ENCODE data around the gene ZRANB1. TPM values are rescaled to one million over a fixed set of nuclear protein-coding genes. Genes with fewer than 3 reads are reported as not detected.

ZRANB1 gene
- total and polyA plus RNA-seq, 2 of the 4 experiments (the other 2 are of a cell fraction), result 11.2 to 24.7 TPM

DNA sequence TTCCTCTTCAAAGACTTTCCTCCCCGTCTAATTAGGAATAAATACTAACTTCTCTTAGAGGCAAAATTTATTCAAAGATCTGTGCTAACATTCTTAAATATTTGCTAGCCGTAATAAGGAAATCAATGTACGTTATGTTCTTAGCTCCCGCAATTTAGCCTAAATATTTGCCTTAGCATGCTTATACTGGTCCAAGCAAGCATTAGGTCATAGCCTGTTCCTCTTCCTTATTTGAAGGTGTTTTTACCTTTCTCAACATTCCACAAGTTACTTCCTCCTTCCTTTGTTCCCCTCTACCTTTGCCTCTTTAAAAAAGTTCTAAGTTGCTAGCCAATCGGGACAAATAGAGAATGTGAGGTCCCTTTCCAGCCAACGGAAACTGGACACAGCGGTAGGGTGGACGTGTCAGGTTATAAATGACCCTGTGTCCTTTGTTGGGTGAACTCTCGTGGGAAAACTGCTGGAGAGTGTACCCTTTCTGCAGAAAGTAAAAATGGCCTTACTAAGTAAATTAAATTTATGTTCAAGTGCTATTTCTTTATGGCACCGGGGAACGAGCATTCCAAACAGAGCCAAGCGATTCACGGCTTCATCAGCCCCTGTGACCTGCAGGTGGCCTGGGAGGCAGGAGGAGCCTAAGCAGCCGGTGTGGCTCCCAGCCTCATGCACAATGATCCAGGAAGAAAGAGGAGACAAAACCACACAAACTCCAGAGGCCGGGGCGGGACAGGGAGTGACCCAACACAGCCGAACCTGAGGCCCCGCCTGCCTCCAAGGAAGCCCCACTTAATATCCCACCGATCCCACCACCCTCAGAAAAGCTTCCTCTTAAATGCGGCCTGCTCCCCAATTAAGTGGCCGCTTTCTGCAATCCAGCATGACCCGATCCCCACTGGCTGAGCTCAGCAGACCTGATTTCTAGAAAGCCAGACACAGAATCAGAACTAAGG is 67.0 kb downstream of the ZRANB1 start:
- Histone ChIP-seq H3K27me3 (ENCODE audit: control insufficient read depth, insufficient read depth, low read length) (no peaks in the 10 kb centered on the region), H3K9ac (ENCODE audit: low read depth, low read length) (no peak overlapping the region), H3K9me3 (ENCODE audit: control insufficient read depth, insufficient read depth, low read length) (no peaks in the 10 kb centered on the region), H4K8ac (ENCODE audit: low read depth in 2 of 2, low read length in 2 of 2) (no peak overlapping the region), H3K27ac (ENCODE audit: insufficient read depth, low read length) (no peak overlapping the region), H3K4ac (ENCODE audit: low read depth, low read length) (no peak overlapping the region), H3K4me1 (ENCODE audit: control insufficient read depth, insufficient read depth, low read length) (peaks cover 9% of the 10 kb centered on the region; the same call in 1 of the 2 replicates), H4K91ac (ENCODE audit: insufficient read depth, low read depth, low read length) (no peak overlapping the region), H2AK9ac (replicated peaks; ENCODE audit: low read depth, low read length, poor library complexity) (no peak overlapping the region), H3K18ac (ENCODE audit: low read depth, low read length) (no peak overlapping the region), H3K23ac (ENCODE audit: low read depth, low read length) (no peak overlapping the region), H2BK20ac (ENCODE audit: low read depth, low read length) (no peak overlapping the region), H3K56ac (ENCODE audit: extremely low read depth, insufficient read depth, low read length) (no peak overlapping the region), H2BK5ac (ENCODE audit: low read depth, low read length, poor library complexity, severe bottlenecking) (no peak overlapping the region), H4K20me1 (ENCODE audit: insufficient read depth, low read length) (peaks cover 82% of the 10 kb centered on the region), H2BK15ac (ENCODE audit: low read depth, low read length) (no peak overlapping the region), H3K4me3 (ENCODE audit: insufficient read depth, low read depth, low read length) (no peak overlapping the region), H2AK5ac (ENCODE audit: low read depth, low read length) (no peak overlapping the region), H2AFZ (replicated peaks; ENCODE audit: low read length, poor library complexity) (no peak overlapping the region), H2BK120ac (ENCODE audit: low read depth, low read length) (no peak overlapping the region), H3K4me2 (ENCODE audit: low read depth, low read length) (no peak overlapping the region), H4K5ac (ENCODE audit: low read depth, low read length) (no peak overlapping the region), H3K36me3 (ENCODE audit: control insufficient read depth, insufficient read depth, low read length) (peaks cover 19% of the 10 kb centered on the region; the same call in 1 of the 2 replicates), H3K9me1 (ENCODE audit: insufficient read depth, low read length) (peaks cover 31% of the 10 kb centered on the region), H3K79me1 (ENCODE audit: low read depth in 1 of 2, low read length in 2 of 2) (peaks cover 35 to 95% of the 10 kb centered on the region in 2 experiments), H3K14ac (replicated peaks; ENCODE audit: low read depth, low read length) (no peak overlapping the region)
- intact Hi-C loops (cut with micrococcal nuclease), result no loop called here
- TF ChIP-seq CHD1 (IDR thresholded peaks at IDR 0.05; ENCODE audit: low read depth, low read length) (no peak), RFX5 (IDR thresholded peaks at IDR 0.05; ENCODE audit: low read depth, low read length) (no peak), RCOR1 (IDR thresholded peaks at IDR 0.05; ENCODE audit: insufficient replicate concordance, low read length) (no peak), MXI1 (IDR thresholded peaks at IDR 0.05; ENCODE audit: borderline replicate concordance, low read depth, low read length) (no peak), RAD21 (IDR thresholded peaks at IDR 0.05; ENCODE audit: low read length) (no peak), CEBPB (IDR thresholded peaks at IDR 0.05; ENCODE audit: low read depth, low read length) (no peak), POLR2A (IDR thresholded peaks at IDR 0.05; ENCODE audit: low read depth, low read length) (no peak)
- ChIA-PET CTCF (no interaction called here), POLR2A (ENCODE audit: unreplicated experiment) (no interaction called here)
- in situ Hi-C loops (cut with MboI; ENCODE audit: low sequenced_read_pairs), result no loop called here
- no peak for ATAC-seq (ENCODE audit: low read depth)
- no TSS peak for BruUV-seq (replicated peaks)
- no peak for DNase-seq
- dilution Hi-C loops (cut with HindIII; ENCODE audit: low sequenced_read_pairs, unreplicated experiment), result no loop called here
- WGBS, 2 experiments (ENCODE audit: extremely low coverage in 2 of 2, insufficient read length in 1 of 2), result 86% methylated on average over 6 of the region's 22 CpGs; no CpG with 5 or more reads in 1 of the 2 experiments

Measured in IMR-90 (cell line).